ENCODE data around the gene BEND5.

BEND5 gene

DNA sequence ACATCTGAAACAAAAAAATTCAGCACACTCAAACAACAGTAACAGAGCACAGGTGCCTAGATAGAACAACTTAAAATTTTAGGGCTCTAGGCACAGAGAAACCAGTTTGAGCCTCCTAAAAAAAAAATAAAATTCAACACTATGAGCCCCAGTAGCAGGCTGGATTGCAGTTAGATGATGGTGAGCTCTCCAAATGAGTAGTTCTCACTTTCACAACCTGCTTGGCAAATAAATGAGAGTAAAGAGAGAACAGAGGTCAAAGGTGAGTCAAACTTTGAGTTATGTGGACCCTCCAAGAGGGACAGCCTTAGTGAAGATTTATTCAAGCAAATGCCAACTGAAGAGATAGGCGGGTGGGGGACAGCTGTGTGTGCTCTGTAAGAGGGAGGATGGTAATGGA is 3.6 kb downstream of the BEND5 start:
- peaks cover 3% of the 10 kb centered on the region for H3K4me1 ChIP-seq (ENCODE audit: control insufficient read depth, low read depth, low read length)
- no CpG with 5 or more reads among the region's 1 CpG for WGBS (ENCODE audit: extremely low coverage, insufficient coverage, low lambda C conversion rate)

DNA sequence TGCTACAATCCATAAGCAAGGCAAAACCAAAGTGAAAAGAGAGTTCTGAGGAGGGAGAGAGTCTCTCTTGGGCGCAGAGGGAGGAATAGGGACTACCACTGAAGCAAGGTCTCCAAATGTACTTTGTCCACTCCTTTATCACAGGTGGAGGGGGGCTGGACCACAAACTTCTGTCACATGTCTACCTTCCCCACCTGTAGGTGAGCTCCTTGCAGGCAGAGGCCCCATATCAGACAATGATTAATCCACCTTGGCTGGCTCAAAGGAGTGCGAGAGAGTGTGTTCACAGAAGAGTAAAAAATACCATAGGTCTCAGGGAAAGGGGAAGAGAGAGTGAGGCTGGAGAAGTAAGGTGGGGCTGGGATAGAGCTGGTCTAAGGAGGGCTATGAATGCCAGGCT is 4.5 kb downstream of the BEND5 start:
- Histone ChIP-seq H2AK5ac (ENCODE audit: low read length) (no peak overlapping the region), H3K23ac (ENCODE audit: low read length) (no peak overlapping the region), H3K9ac (ENCODE audit: low read length) (no peak overlapping the region), H2BK5ac (ENCODE audit: low read length) (no peak overlapping the region), H3K27me3 (ENCODE audit: insufficient read depth, low read length, poor library complexity) (no peaks in the 10 kb centered on the region), H3K18ac (ENCODE audit: low read length) (no peak overlapping the region), H2BK15ac (replicated peaks; ENCODE audit: low read depth) (no peak overlapping the region), H3K4ac (ENCODE audit: low read depth, low read length) (no peak overlapping the region), H4K8ac (ENCODE audit: low read depth, low read length) (no peak overlapping the region), H2BK120ac (ENCODE audit: low read depth, low read length) (no peak overlapping the region), H3K27ac (ENCODE audit: low read depth, low read length) (no peak overlapping the region), H3K4me2 (ENCODE audit: low read length) (no peak overlapping the region), H3K79me2 (ENCODE audit: control insufficient read depth, insufficient read depth, low read length) (no peaks in the 10 kb centered on the region), H3K4me3 (ENCODE audit: low read length) (no peak overlapping the region), H3K4me1 (ENCODE audit: control insufficient read depth, low read depth, low read length) (peaks cover 3% of the 10 kb centered on the region), H3K79me1 (ENCODE audit: low read length) (no peaks in the 10 kb centered on the region), H4K5ac (ENCODE audit: low read length) (no peak overlapping the region), H3K56ac (ENCODE audit: low read length) (no peak overlapping the region), H3K36me3 (ENCODE audit: control insufficient read depth, insufficient read depth, low read length) (no peaks in the 10 kb centered on the region)
- WGBS (ENCODE audit: extremely low coverage, insufficient coverage, low lambda C conversion rate): no CpG with 5 or more reads among the region's 2 CpGs
- no peak for DNase-seq

More for the DNA sequence above, 3.6 kb downstream of the BEND5 start:
- no peak overlapping the region for H2BK120ac ChIP-seq (ENCODE audit: low read depth, low read length)
- no peak overlapping the region for H2BK15ac ChIP-seq (replicated peaks; ENCODE audit: low read depth)
- no peak overlapping the region for H2AK5ac ChIP-seq (ENCODE audit: low read length)
- no peak overlapping the region for H2BK5ac ChIP-seq (ENCODE audit: low read length)
- H3K56ac ChIP-seq (ENCODE audit: low read length): no peak overlapping the region
- no peak overlapping the region for H3K23ac ChIP-seq (ENCODE audit: low read length)
- DNase-seq: no peak
- no peak overlapping the region for H3K9ac ChIP-seq (ENCODE audit: low read length)
- H3K4ac ChIP-seq (ENCODE audit: low read depth, low read length): no peak overlapping the region
- no peak overlapping the region for H4K8ac ChIP-seq (ENCODE audit: low read depth, low read length)
- H3K4me2 ChIP-seq (ENCODE audit: low read length): no peak overlapping the region
- H3K18ac ChIP-seq (ENCODE audit: low read length): no peak overlapping the region
- no peak overlapping the region for H3K4me3 ChIP-seq (ENCODE audit: low read length)
- H3K27me3 ChIP-seq (ENCODE audit: insufficient read depth, low read length, poor library complexity): no peaks in the 10 kb centered on the region
- H3K36me3 ChIP-seq (ENCODE audit: control insufficient read depth, insufficient read depth, low read length): no peaks in the 10 kb centered on the region
- no peaks in the 10 kb centered on the region for H3K79me2 ChIP-seq (ENCODE audit: control insufficient read depth, insufficient read depth, low read length)
- no peak overlapping the region for H3K27ac ChIP-seq (ENCODE audit: low read depth, low read length)
- H3K79me1 ChIP-seq (ENCODE audit: low read length): no peaks in the 10 kb centered on the region
- H4K5ac ChIP-seq (ENCODE audit: low read length): no peak overlapping the region

DNA sequence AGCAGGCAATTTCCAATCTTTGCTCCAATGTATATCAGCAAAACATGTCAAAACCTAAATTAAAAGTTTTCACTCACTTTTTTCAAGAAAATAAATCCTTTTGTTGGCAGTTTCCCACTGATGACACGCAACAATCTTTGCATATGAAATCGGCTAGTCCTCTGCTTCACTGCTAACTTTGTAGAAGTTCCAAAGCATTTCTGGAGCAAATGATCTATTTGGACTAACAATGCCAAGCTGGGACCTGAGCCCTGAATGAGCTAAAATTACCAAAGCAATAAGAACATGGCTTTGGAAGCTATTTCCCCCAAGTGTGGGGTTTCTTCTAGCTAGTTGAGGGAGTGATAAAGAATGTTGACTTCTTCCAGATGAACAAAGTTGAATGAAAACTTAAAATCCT is 5.1 kb downstream of the BEND5 start:
- Histone ChIP-seq H3K56ac (ENCODE audit: low read length) (no peak overlapping the region), H3K36me3 (ENCODE audit: control insufficient read depth, insufficient read depth, low read length) (no peaks in the 10 kb centered on the region), H4K5ac (ENCODE audit: low read length) (no peak overlapping the region), H2BK120ac (ENCODE audit: low read depth, low read length) (no peak overlapping the region), H3K23ac (ENCODE audit: low read length) (no peak overlapping the region), H3K4me2 (ENCODE audit: low read length) (no peak overlapping the region), H2BK15ac (replicated peaks; ENCODE audit: low read depth) (no peak overlapping the region), H3K4me3 (ENCODE audit: low read length) (no peak overlapping the region), H4K8ac (ENCODE audit: low read depth, low read length) (no peak overlapping the region), H3K4me1 (ENCODE audit: control insufficient read depth, low read depth, low read length) (peaks cover 3% of the 10 kb centered on the region), H3K4ac (ENCODE audit: low read depth, low read length) (no peak overlapping the region), H2AK5ac (ENCODE audit: low read length) (no peak overlapping the region), H2BK5ac (ENCODE audit: low read length) (no peak overlapping the region), H3K27ac (ENCODE audit: low read depth, low read length) (no peak overlapping the region), H3K27me3 (ENCODE audit: insufficient read depth, low read length, poor library complexity) (no peaks in the 10 kb centered on the region), H3K18ac (ENCODE audit: low read length) (no peak overlapping the region), H3K9ac (ENCODE audit: low read length) (no peak overlapping the region), H3K79me1 (ENCODE audit: low read length) (no peaks in the 10 kb centered on the region), H3K79me2 (ENCODE audit: control insufficient read depth, insufficient read depth, low read length) (no peaks in the 10 kb centered on the region)
- no CpG with 5 or more reads among the region's 2 CpGs for WGBS (ENCODE audit: extremely low coverage, insufficient coverage, low lambda C conversion rate)
- no peak for DNase-seq

DNA sequence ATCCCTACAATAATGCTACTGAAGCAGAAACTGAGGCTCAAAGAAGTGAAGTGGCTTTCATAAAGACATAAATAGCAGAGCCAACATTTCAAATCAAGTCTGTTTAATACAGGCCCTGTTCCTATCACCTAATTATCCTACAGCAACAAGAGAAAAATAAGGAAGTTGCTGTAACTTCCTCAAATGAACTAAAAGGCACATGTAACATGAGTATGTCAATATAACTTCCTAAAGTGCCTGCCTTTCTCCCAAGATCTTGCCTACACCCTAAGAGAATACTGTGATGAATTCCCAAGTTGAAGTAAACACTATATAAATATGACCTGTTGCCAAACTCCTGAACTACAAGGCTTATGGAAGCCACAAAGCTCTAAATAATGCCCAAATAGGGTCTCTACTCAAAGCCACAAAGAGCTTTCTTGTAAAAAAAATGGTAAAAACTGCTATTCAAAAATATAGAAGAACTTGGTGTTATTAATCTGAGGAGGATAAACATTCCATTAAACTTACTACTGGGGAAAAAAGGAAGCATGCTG is 8.6 kb downstream of the BEND5 start:
- Histone ChIP-seq H3K23ac (ENCODE audit: low read length) (no peak overlapping the region), H3K79me1 (ENCODE audit: low read length) (no peaks in the 10 kb centered on the region), H2BK120ac (ENCODE audit: low read depth, low read length) (no peak overlapping the region), H2AK5ac (ENCODE audit: low read length) (no peak overlapping the region), H2BK5ac (ENCODE audit: low read length) (no peak overlapping the region), H3K18ac (ENCODE audit: low read length) (no peak overlapping the region), H4K5ac (ENCODE audit: low read length) (no peak overlapping the region), H3K4me1 (ENCODE audit: control insufficient read depth, low read depth, low read length) (no peaks in the 10 kb centered on the region), H3K27ac (ENCODE audit: low read depth, low read length) (no peak overlapping the region), H3K27me3 (ENCODE audit: insufficient read depth, low read length, poor library complexity) (no peaks in the 10 kb centered on the region), H3K4ac (ENCODE audit: low read depth, low read length) (no peak overlapping the region), H3K9ac (ENCODE audit: low read length) (no peak overlapping the region), H2BK15ac (replicated peaks; ENCODE audit: low read depth) (no peak overlapping the region), H4K8ac (ENCODE audit: low read depth, low read length) (no peak overlapping the region), H3K79me2 (ENCODE audit: control insufficient read depth, insufficient read depth, low read length) (no peaks in the 10 kb centered on the region), H3K4me3 (ENCODE audit: low read length) (no peak overlapping the region), H3K36me3 (ENCODE audit: control insufficient read depth, insufficient read depth, low read length) (no peaks in the 10 kb centered on the region), H3K4me2 (ENCODE audit: low read length) (no peak overlapping the region), H3K56ac (ENCODE audit: low read length) (no peak overlapping the region)
- DNase-seq: no peak

DNA sequence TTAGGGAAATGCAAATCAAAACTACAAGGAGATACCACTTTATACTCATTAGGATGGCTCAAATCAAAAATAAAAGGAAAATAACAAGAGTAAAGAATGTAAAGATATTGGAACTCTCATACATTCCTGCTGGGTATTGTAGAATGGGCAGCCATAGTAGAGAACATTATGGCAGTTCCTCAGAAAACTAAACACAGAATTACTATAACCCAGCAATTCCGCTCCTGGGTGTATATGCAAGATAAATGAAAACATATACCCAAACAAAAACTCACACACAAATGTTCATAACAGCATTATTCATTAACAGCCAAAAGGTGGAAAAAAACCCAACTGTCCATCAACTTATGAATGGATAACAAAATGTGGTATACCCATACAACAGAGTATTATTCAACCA is 11.4 kb downstream of the BEND5 start:
- no peak overlapping the region for H3K4me3 ChIP-seq (ENCODE audit: low read length)
- H2AK5ac ChIP-seq (ENCODE audit: low read length): no peak overlapping the region
- H3K4ac ChIP-seq (ENCODE audit: low read depth, low read length): no peak overlapping the region
- no peaks in the 10 kb centered on the region for H3K79me1 ChIP-seq (ENCODE audit: low read length)
- H3K18ac ChIP-seq (ENCODE audit: low read length): no peak overlapping the region
- no CpG with 5 or more reads among the region's 1 CpG for WGBS (ENCODE audit: extremely low coverage, insufficient coverage, low lambda C conversion rate)
- no peak overlapping the region for H3K9ac ChIP-seq (ENCODE audit: low read length)
- no peak overlapping the region for H4K8ac ChIP-seq (ENCODE audit: low read depth, low read length)
- H3K4me1 ChIP-seq (ENCODE audit: control insufficient read depth, low read depth, low read length): no peaks in the 10 kb centered on the region
- no peak overlapping the region for H3K27ac ChIP-seq (ENCODE audit: low read depth, low read length)
- no peak overlapping the region for H2BK5ac ChIP-seq (ENCODE audit: low read length)
- H2BK120ac ChIP-seq (ENCODE audit: low read depth, low read length): no peak overlapping the region
- no peaks in the 10 kb centered on the region for H3K27me3 ChIP-seq (ENCODE audit: insufficient read depth, low read length, poor library complexity)
- DNase-seq: no peak
- no peak overlapping the region for H3K23ac ChIP-seq (ENCODE audit: low read length)
- no peak overlapping the region for H2BK15ac ChIP-seq (replicated peaks; ENCODE audit: low read depth)
- H3K79me2 ChIP-seq (ENCODE audit: control insufficient read depth, insufficient read depth, low read length): no peaks in the 10 kb centered on the region
- H3K4me2 ChIP-seq (ENCODE audit: low read length): no peak overlapping the region
- no peak overlapping the region for H4K5ac ChIP-seq (ENCODE audit: low read length)
- H3K36me3 ChIP-seq (ENCODE audit: control insufficient read depth, insufficient read depth, low read length): no peaks in the 10 kb centered on the region
- no peak overlapping the region for H3K56ac ChIP-seq (ENCODE audit: low read length)

DNA sequence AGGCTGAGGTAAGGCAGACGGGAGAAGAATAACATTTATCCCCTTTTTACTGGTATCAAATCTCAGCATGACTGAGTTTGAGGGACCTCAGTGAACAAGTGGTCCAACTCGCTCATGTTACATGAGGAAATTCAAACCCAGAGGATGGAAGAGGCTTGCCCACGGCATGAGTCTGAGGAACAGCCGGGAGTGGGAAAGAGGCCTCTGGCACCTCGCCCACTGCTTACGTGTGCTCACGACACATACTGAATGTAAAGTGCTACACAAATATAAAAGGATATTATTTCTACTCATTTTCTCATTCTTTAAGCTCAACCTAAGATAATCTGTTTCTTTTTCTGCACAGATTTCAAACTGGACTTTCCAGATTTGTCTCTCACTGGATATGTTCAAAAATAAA is 14.7 kb downstream of the BEND5 start:
- H3K9ac ChIP-seq (ENCODE audit: low read length): no peak overlapping the region
- H3K79me1 ChIP-seq (ENCODE audit: low read length): no peaks in the 10 kb centered on the region
- H3K4me1 ChIP-seq (ENCODE audit: control insufficient read depth, low read depth, low read length): no peaks in the 10 kb centered on the region
- H3K23ac ChIP-seq (ENCODE audit: low read length): no peak overlapping the region
- no peak overlapping the region for H2BK15ac ChIP-seq (replicated peaks; ENCODE audit: low read depth)
- H3K4me2 ChIP-seq (ENCODE audit: low read length): no peak overlapping the region
- no peak overlapping the region for H3K4me3 ChIP-seq (ENCODE audit: low read length)
- H2AK5ac ChIP-seq (ENCODE audit: low read length): no peak overlapping the region
- H3K27me3 ChIP-seq (ENCODE audit: insufficient read depth, low read length, poor library complexity): no peaks in the 10 kb centered on the region
- H3K36me3 ChIP-seq (ENCODE audit: control insufficient read depth, insufficient read depth, low read length): no peaks in the 10 kb centered on the region
- H3K79me2 ChIP-seq (ENCODE audit: control insufficient read depth, insufficient read depth, low read length): no peaks in the 10 kb centered on the region
- no peak overlapping the region for H3K56ac ChIP-seq (ENCODE audit: low read length)
- no peak overlapping the region for H2BK120ac ChIP-seq (ENCODE audit: low read depth, low read length)
- no peak for DNase-seq
- H3K27ac ChIP-seq (ENCODE audit: low read depth, low read length): no peak overlapping the region
- no peak overlapping the region for H4K8ac ChIP-seq (ENCODE audit: low read depth, low read length)
- H4K5ac ChIP-seq (ENCODE audit: low read length): no peak overlapping the region
- no CpG with 5 or more reads among the region's 7 CpGs for WGBS (ENCODE audit: extremely low coverage, insufficient coverage, low lambda C conversion rate)
- H2BK5ac ChIP-seq (ENCODE audit: low read length): no peak overlapping the region
- H3K18ac ChIP-seq (ENCODE audit: low read length): no peak overlapping the region
- no peak overlapping the region for H3K4ac ChIP-seq (ENCODE audit: low read depth, low read length)

Measured in mesendoderm (in vitro differentiated cells).